ENCODE results near the gene AGRP.
A peak's percentile ranks its signal among the peaks of the same experiment; 100 is the strongest.
"Not testable (repeated sequence)": the region's sequence is repeated elsewhere in the genome, so short reads cannot be mapped to it uniquely, and the experiment has no call there.

The AGRP gene

DNA sequence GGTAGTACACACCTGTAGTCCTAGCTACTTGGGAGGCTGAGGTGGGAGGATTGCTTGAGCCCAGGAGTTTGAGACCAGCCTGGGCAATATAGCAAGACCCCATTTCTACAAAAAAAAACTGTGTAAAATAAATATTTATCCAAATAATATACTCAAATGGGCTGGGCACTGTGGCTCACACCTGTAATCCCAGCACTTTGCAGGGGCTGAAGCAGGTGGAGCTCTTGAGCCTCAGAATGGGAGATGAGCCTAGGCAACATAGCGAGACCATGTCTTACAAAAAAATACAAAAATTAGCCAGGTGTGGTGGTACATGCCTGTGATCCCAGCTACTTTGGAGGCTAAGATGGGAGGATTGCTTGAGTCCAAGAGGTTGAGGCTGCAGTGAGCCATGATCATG lies 30.5 kb upstream of the AGRP start:
- H2BK15ac ChIP-seq (ENCODE audit: low read depth, poor library complexity, severe bottlenecking); H3K14ac ChIP-seq (ENCODE audit: low read length in 2 of 2); H3K36me3 ChIP-seq (ENCODE audit: control insufficient read depth in 1 of 2, insufficient read depth in 2 of 2, low read depth in 1 of 2, low read length in 2 of 2); H2BK12ac ChIP-seq (ENCODE audit: low read length in 2 of 2); H3K4ac ChIP-seq (ENCODE audit: low read depth in 1 of 2, low read length in 2 of 2); H4K91ac ChIP-seq (ENCODE audit: low read length); H3K79me1 ChIP-seq (replicated peaks; ENCODE audit: low read length, poor library complexity, severe bottlenecking); H3K9ac ChIP-seq (ENCODE audit: low read length); H2AK5ac ChIP-seq (ENCODE audit: low read length, severe bottlenecking); H3K27me3 ChIP-seq (ENCODE audit: control insufficient read depth in 1 of 2, insufficient read depth in 1 of 2, low read length in 2 of 2); H2BK5ac ChIP-seq (ENCODE audit: low read depth, low read length, poor library complexity, severe bottlenecking); H3K4me3 ChIP-seq (ENCODE audit: insufficient read depth in 1 of 2, low read depth in 1 of 2, low read length in 2 of 2); H3K18ac ChIP-seq (ENCODE audit: low read depth in 1 of 2, low read length in 2 of 2); H2AFZ ChIP-seq (ENCODE audit: low read depth, low read length); H4K8ac ChIP-seq (ENCODE audit: low read length); H3K9me3 ChIP-seq (ENCODE audit: control insufficient read depth, low read length); DNase-seq; H2BK120ac ChIP-seq (ENCODE audit: low read depth, low read length); H3K27ac ChIP-seq (ENCODE audit: low read length, poor library complexity, severe bottlenecking); H3K4me2 ChIP-seq (ENCODE audit: low read length, poor library complexity, severe bottlenecking); H3K23ac ChIP-seq (ENCODE audit: low read length in 2 of 2): not testable (repeated sequence)
- WGBS: 100% methylated on average over 1 of the region's 1 CpG
- peaks cover 22% of the 10 kb centered on the region for H3K4me1 ChIP-seq (ENCODE audit: control insufficient read depth, insufficient read depth, low read depth, low read length)

DNA sequence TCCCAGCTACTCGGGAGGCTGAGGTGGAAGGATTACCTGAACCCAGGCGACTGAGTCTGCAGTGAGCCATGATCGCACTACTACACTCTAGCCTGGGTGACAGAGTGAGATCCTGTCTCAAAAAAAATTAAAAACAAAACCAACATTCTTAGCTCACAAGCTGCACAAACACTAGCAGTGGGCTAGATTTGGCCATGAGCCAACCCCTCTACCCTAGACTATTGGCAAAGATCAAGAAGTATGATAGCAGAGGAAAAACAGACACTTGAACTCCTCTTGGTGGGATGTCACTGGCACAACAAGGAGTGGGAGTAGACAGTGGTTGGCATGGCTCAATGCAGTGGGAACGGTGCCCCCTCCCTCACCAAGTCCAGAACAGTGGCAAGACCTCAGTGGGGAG lies 25.7 kb upstream of the AGRP start:
- H3K79me1 ChIP-seq (replicated peaks; ENCODE audit: low read length, poor library complexity, severe bottlenecking): no peaks in the 10 kb centered on the region
- no peak overlapping the region for H3K18ac ChIP-seq (ENCODE audit: low read depth in 1 of 2, low read length in 2 of 2)
- no peak overlapping the region for H2AK5ac ChIP-seq (ENCODE audit: low read length, severe bottlenecking)
- no peak for DNase-seq
- no peak overlapping the region for H3K4me2 ChIP-seq (ENCODE audit: low read length, poor library complexity, severe bottlenecking)
- no peaks in the 10 kb centered on the region for H3K36me3 ChIP-seq (ENCODE audit: control insufficient read depth in 1 of 2, insufficient read depth in 2 of 2, low read depth in 1 of 2, low read length in 2 of 2)
- no peak overlapping the region for H3K14ac ChIP-seq (ENCODE audit: low read length in 2 of 2)
- no peak overlapping the region for H4K91ac ChIP-seq (ENCODE audit: low read length)
- no peak overlapping the region for H4K8ac ChIP-seq (ENCODE audit: low read length)
- 81% methylated on average over 4 of the region's 4 CpGs for WGBS
- H2AFZ ChIP-seq (ENCODE audit: low read depth, low read length): no peak overlapping the region
- no peak overlapping the region for H3K4me3 ChIP-seq (ENCODE audit: insufficient read depth in 1 of 2, low read depth in 1 of 2, low read length in 2 of 2)
- H3K9me3 ChIP-seq (ENCODE audit: control insufficient read depth, low read length): no peaks in the 10 kb centered on the region
- peaks cover 2% of the 10 kb centered on the region for H3K4me1 ChIP-seq (ENCODE audit: control insufficient read depth, insufficient read depth, low read depth, low read length)
- H2BK120ac ChIP-seq (ENCODE audit: low read depth, low read length): no peak overlapping the region
- H3K4ac ChIP-seq (ENCODE audit: low read depth in 1 of 2, low read length in 2 of 2): no peak overlapping the region
- H3K9ac ChIP-seq (ENCODE audit: low read length): no peak overlapping the region
- no peak overlapping the region for H3K23ac ChIP-seq (ENCODE audit: low read length in 2 of 2)
- H2BK12ac ChIP-seq (ENCODE audit: low read length in 2 of 2): no peak overlapping the region
- H3K27ac ChIP-seq (ENCODE audit: low read length, poor library complexity, severe bottlenecking): no peak overlapping the region
- no peak overlapping the region for H2BK5ac ChIP-seq (ENCODE audit: low read depth, low read length, poor library complexity, severe bottlenecking)
- H3K27me3 ChIP-seq (ENCODE audit: control insufficient read depth in 1 of 2, insufficient read depth in 1 of 2, low read length in 2 of 2): no peaks in the 10 kb centered on the region
- H2BK15ac ChIP-seq (ENCODE audit: low read depth, poor library complexity, severe bottlenecking): no peak overlapping the region

DNA sequence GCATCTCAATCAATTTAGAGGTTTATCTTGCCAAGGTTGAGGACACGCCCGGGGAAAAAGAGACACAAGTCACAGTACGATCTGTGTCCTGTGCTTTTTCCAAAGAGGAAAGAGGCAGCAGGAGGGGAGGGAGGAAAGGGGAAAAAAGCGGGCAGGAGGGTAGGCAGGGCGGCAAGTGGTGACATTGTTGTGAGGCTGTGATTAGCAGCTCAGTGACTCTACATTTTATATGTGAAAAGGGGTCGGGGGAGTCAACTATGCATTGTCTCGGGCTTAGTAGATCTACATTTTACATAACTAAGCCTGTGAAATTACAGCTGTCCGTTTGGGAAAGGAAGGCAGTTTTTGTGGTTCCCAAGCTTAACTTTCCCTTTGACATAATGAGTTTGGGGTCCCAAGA lies 23.1 kb upstream of the AGRP start:
- Histone ChIP-seq H3K4me1 (ENCODE audit: control insufficient read depth, insufficient read depth, low read depth, low read length) (peaks cover 4% of the 10 kb centered on the region), H4K91ac (ENCODE audit: low read length) (no peak overlapping the region), H3K9me3 (ENCODE audit: control insufficient read depth, low read length) (no peaks in the 10 kb centered on the region), H3K9ac (ENCODE audit: low read length) (no peak overlapping the region), H2AFZ (ENCODE audit: low read depth, low read length) (no peak overlapping the region), H3K4ac (ENCODE audit: low read depth in 1 of 2, low read length in 2 of 2) (no peak overlapping the region), H3K36me3 (ENCODE audit: control insufficient read depth in 1 of 2, insufficient read depth in 2 of 2, low read depth in 1 of 2, low read length in 2 of 2) (no peaks in the 10 kb centered on the region), H3K4me3 (ENCODE audit: insufficient read depth in 1 of 2, low read depth in 1 of 2, low read length in 2 of 2) (no peak overlapping the region), H2BK12ac (ENCODE audit: low read length in 2 of 2) (no peak overlapping the region), H3K14ac (ENCODE audit: low read length in 2 of 2) (no peak overlapping the region), H3K4me2 (ENCODE audit: low read length, poor library complexity, severe bottlenecking) (no peak overlapping the region), H3K27me3 (ENCODE audit: control insufficient read depth in 1 of 2, insufficient read depth in 1 of 2, low read length in 2 of 2) (no peaks in the 10 kb centered on the region), H3K23ac (ENCODE audit: low read length in 2 of 2) (no peak overlapping the region), H2BK5ac (ENCODE audit: low read depth, low read length, poor library complexity, severe bottlenecking) (no peak overlapping the region), H3K27ac (ENCODE audit: low read length, poor library complexity, severe bottlenecking) (no peak overlapping the region), H2BK120ac (ENCODE audit: low read depth, low read length) (no peak overlapping the region), H3K79me1 (replicated peaks; ENCODE audit: low read length, poor library complexity, severe bottlenecking) (no peaks in the 10 kb centered on the region), H4K8ac (ENCODE audit: low read length) (no peak overlapping the region), H2BK15ac (ENCODE audit: low read depth, poor library complexity, severe bottlenecking) (no peak overlapping the region), H3K18ac (ENCODE audit: low read depth in 1 of 2, low read length in 2 of 2) (no peak overlapping the region), H2AK5ac (ENCODE audit: low read length, severe bottlenecking) (no peak overlapping the region)
- WGBS: 72% methylated on average over 5 of the region's 8 CpGs
- DNase-seq: no peak

DNA sequence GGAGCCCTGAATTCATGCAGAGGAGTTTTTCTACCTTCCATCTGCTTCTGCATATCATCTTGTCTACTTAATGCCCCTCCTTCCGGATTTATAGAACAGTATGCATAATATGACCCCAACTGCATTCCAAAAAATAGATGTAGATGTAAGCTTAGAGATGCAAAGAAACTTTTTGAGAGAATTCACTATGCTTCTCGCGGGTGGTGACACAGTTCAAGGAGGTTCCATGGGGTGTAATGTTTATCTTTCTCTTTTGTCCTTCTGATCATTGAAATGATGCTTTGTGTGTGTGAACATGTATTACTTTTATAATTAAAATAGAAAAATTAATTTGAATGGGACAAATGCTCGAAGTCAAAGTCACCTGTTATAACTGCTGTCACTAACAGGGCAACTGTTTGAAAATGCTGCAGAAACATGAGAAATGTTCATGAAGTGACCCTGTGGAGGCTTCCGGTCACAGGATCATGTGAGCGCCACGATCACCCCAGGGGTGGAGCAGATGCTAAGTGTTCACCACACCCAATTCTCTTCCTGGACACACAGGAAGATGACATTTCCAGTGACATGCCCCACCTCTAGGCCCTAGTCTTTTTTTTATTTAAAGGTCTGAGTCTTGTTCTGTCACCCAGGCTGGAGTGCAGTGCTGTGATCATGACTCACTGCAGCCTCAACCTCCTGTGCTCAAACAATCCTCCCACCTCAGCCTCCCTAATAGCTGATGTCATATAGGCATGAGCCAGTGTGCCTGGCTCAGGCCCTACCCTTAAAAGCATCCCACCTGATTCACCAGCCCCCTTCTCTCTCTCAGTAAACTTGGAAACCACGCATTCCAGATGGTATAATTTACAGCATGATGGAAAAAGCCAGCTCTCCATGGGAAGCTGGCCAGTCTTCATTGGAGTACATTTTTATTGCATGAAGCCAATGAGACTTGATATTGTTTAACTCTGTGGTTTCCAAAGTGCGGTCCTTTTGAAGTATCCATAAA lies 21.0 kb upstream of the AGRP start:
- H2BK15ac ChIP-seq (ENCODE audit: low read depth, poor library complexity, severe bottlenecking): no peak overlapping the region
- H2BK120ac ChIP-seq (ENCODE audit: low read depth, low read length): no peak overlapping the region

More for the DNA sequence above, 21.0 kb upstream of the AGRP start:
- no peak overlapping the region for H3K14ac ChIP-seq (ENCODE audit: low read length in 2 of 2)
- DNase-seq: no peak
- H3K18ac ChIP-seq (ENCODE audit: low read depth in 1 of 2, low read length in 2 of 2): no peak overlapping the region
- H3K36me3 ChIP-seq (ENCODE audit: control insufficient read depth in 1 of 2, insufficient read depth in 2 of 2, low read depth in 1 of 2, low read length in 2 of 2): no peaks in the 10 kb centered on the region
- no peak overlapping the region for H3K4me2 ChIP-seq (ENCODE audit: low read length, poor library complexity, severe bottlenecking)
- no peak overlapping the region for H2BK5ac ChIP-seq (ENCODE audit: low read depth, low read length, poor library complexity, severe bottlenecking)
- no peaks in the 10 kb centered on the region for H3K9me3 ChIP-seq (ENCODE audit: control insufficient read depth, low read length)
- H2BK12ac ChIP-seq (ENCODE audit: low read length in 2 of 2): no peak overlapping the region
- no peaks in the 10 kb centered on the region for H3K27me3 ChIP-seq (ENCODE audit: control insufficient read depth in 1 of 2, insufficient read depth in 1 of 2, low read length in 2 of 2)
- no peak overlapping the region for H2AFZ ChIP-seq (ENCODE audit: low read depth, low read length)
- H3K23ac ChIP-seq (ENCODE audit: low read length in 2 of 2): no peak overlapping the region
- H3K79me1 ChIP-seq (replicated peaks; ENCODE audit: low read length, poor library complexity, severe bottlenecking): no peaks in the 10 kb centered on the region
- peak overlapping the region; percentile 3 for H3K9ac ChIP-seq (ENCODE audit: low read length)
- H2AK5ac ChIP-seq (ENCODE audit: low read length, severe bottlenecking): no peak overlapping the region
- no peak overlapping the region for H3K27ac ChIP-seq (ENCODE audit: low read length, poor library complexity, severe bottlenecking)
- WGBS: 87% methylated on average over 8 of the region's 9 CpGs
- no peak overlapping the region for H4K91ac ChIP-seq (ENCODE audit: low read length)
- no peak overlapping the region for H3K4ac ChIP-seq (ENCODE audit: low read depth in 1 of 2, low read length in 2 of 2)
- peak overlapping the region; percentile 31 for H4K8ac ChIP-seq (ENCODE audit: low read length)
- no peak overlapping the region for H3K4me3 ChIP-seq (ENCODE audit: insufficient read depth in 1 of 2, low read depth in 1 of 2, low read length in 2 of 2)
- H3K4me1 ChIP-seq (ENCODE audit: control insufficient read depth, insufficient read depth, low read depth, low read length): peaks cover 4% of the 10 kb centered on the region
